Nephron progenitor cell (in vitro differentiated cells): ENCODE results near the gene S100A2.

ENCODE experiments used
- DNase-seq: peaks from one replicate; pipeline ENCODE4 v3.0.0; 2021
- H3K27ac Mint-ChIP-seq: 2 replicates; pipeline ENCODE4 v1.8.0; 2021; ENCODE audit warnings: mild to moderate bottlenecking, moderate library complexity, mixed read lengths
- H3K27me3 Mint-ChIP-seq: 2 replicates; pipeline ENCODE4 v1.8.0; 2021; ENCODE audit warnings: mild to moderate bottlenecking, low read depth, mixed read lengths; ENCODE audit not compliant: poor library complexity
- H3K36me3 Mint-ChIP-seq: 2 replicates; pipeline ENCODE4 v1.8.0; 2021; ENCODE audit warnings: low read depth, mixed read lengths
- H3K4me1 Mint-ChIP-seq: 2 replicates; pipeline ENCODE4 v1.8.0; 2021; ENCODE audit warnings: mixed read lengths
- H3K4me3 Mint-ChIP-seq: 2 replicates; pipeline ENCODE4 v1.8.0; 2021; ENCODE audit warnings: mild to moderate bottlenecking, moderate library complexity, mixed read lengths
- H3K9me3 Mint-ChIP-seq: 2 replicates; pipeline ENCODE4 v1.8.0; 2021; ENCODE audit warnings: mild to moderate bottlenecking, moderate library complexity, mixed read lengths
- CTCF ChIP-seq: fragments of 200-600 bp; sonication (generic); IDR thresholded peaks from 2 replicates; pipeline ENCODE4 v1.5.0; 2021; ENCODE audit warnings: antibody characterized with exemption

S100A2 gene

DNA sequence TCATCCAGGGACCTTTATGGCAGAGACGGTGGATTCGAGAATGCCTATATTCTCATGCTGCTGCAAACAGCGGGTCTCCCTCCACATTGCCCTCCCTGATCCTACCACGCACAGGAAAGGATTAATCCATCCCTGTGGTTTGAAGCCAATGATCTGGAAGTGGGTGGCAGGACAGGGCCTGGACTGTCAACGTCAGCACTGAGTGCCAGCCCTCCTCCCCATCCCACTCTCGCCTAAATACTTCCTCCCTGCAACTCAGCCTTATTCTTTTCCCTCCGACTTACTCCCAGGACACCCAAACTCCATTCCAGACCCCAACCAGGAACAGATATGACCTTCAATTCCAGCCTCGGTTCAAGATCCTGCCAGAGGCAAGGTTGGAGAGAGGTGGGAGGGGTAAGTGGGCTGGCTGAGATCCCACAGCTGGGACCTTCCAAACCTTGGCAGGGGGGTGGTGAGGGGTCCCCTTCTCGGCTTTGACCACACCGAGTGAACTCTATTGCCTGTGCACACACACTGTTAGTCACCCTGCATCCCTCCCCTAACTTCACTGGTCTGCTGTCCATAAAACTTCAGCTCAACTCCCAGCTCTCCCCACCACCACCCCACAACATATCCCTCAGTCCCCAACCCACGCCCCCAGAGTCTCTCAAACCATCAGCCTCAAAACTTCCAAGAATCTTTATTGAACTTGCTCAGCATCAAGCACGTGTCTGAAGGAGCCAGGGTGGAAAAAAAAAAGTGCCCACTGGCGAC is 22.5 kb downstream of the S100A2 start:
- H3K4me3 Mint-ChIP-seq: no peak overlapping the region
- no peaks in the 10 kb centered on the region for H3K36me3 Mint-ChIP-seq
- H3K27ac Mint-ChIP-seq: peak overlapping the region; percentile 31
- H3K4me1 Mint-ChIP-seq: peaks cover 95% of the 10 kb centered on the region
- peaks cover 8% of the 10 kb centered on the region for H3K27me3 Mint-ChIP-seq
- no peak for DNase-seq
- no peaks in the 10 kb centered on the region for H3K9me3 Mint-ChIP-seq
- TF ChIP-seq CTCF: no peak

- Mint-ChIP-seq H3K36me3 (no peaks in the 10 kb centered on the region), H3K9me3 (no peaks in the 10 kb centered on the region), H3K4me3 (no peak overlapping the region), H3K27me3 (peaks cover 8% of the 10 kb centered on the region), H3K4me1 (peaks cover 93% of the 10 kb centered on the region), H3K27ac (no peak overlapping the region)
- no peak for TF ChIP-seq CTCF
- DNase-seq: no peak
Measured at GRCh38 chr1:153541641-153542590, 23.7 kb downstream of the S100A2 start.

DNA sequence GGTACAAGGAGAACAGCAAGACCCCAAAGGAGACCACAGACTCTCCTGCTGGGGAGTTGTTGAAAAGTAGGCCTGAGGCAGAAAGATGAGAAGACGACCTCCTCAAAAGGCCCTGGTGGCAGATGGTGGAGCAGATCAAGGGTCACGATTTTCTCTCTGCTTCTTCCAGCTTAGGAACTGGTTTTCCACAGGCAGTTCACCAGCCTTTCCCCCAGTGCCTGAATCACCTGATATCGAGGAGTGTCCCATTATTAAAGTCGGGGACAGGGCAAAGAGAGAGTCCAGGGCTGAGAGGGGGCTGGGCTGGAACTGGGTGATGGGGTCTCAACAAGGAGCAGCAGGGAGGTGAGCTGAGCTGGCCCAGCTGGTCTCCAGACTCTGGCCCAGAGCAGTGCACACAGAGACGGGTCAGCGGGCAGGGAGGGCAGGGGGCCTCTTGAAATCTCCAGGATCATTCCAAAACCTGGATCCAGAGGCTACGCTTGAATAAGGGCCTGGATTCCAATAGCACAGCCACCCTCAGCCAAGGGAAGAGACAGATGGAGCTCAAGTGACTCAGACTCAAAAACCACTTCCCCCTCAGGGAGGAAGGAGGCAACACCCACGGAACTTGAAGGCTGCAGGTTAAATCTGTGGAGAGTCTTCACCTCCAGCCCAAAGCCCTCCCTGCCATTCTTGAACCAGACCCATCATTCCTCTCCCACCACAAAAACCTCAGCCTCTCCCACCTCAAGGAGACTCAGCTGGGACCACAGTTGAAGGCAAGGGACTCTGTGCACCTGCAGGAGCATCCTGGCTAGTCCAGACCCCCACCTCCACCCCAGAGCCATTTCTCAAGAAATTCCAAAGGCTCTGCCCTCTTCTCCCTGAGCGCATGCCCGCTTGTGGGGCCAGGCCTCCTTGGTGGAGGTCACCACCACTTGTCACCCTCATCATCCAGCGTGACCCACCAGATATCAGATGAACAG is 25.0 kb downstream of the S100A2 start, which contains the start of gene S100A5:
Gene S100A5 (minus strand): TSS at position 541 of the 968 bp plus-strand sequence. CDS start 743 bp downstream, outside the sequence.
- Mint-ChIP-seq H3K36me3 (no peaks in the 10 kb centered on the region), H3K27ac (peak within 1 kb of the TSS; percentile 95), H3K27me3 (peaks cover 8% of the 10 kb centered on the region), H3K9me3 (no peaks in the 10 kb centered on the region), H3K4me1 (peaks cover 91% of the 10 kb centered on the region), H3K4me3 (no peak within 1 kb of the TSS)
- TF ChIP-seq CTCF: no peak
- no peak for DNase-seq

GRCh38 chr1:153539395-153540093 is 26.1 kb downstream of the S100A2 start:
- no peak for DNase-seq
- Mint-ChIP-seq H3K36me3 (no peaks in the 10 kb centered on the region), H3K27ac (peak overlapping the region; percentile 49), H3K9me3 (no peaks in the 10 kb centered on the region), H3K4me3 (no peak overlapping the region), H3K4me1 (peaks cover 88% of the 10 kb centered on the region), H3K27me3 (peaks cover 8% of the 10 kb centered on the region)
- TF ChIP-seq CTCF: no peak

- peaks cover 88% of the 10 kb centered on the region for H3K4me1 Mint-ChIP-seq
- DNase-seq: no peak
Measured at GRCh38 chr1:153538315-153538821, 27.3 kb downstream of the S100A2 start.

More at GRCh38 chr1:153538315-153538821, 27.3 kb downstream of the S100A2 start:
- H3K27me3 Mint-ChIP-seq: peaks cover 8% of the 10 kb centered on the region
- no peak for TF ChIP-seq CTCF
- H3K9me3 Mint-ChIP-seq: no peaks in the 10 kb centered on the region
- no peaks in the 10 kb centered on the region for H3K36me3 Mint-ChIP-seq
- no peak overlapping the region for H3K27ac Mint-ChIP-seq
- no peak overlapping the region for H3K4me3 Mint-ChIP-seq
